GM18507 (cell line): ENCODE data around the gene HDAC4.

Experiments
- DNase-seq: peaks from one replicate; pipeline ENCODE4 v3.0.0; 2011; ENCODE audit warnings: low read depth; ENCODE audit not compliant: insufficient read length; ENCODE audit errors: extremely low spot score
- FAIRE-seq: peaks from 2 replicates; lab custom pipeline; 2011; peaks lifted over from hg19 to GRCh38; lab: Jason Lieb, UNC

Gene HDAC4

GRCh38 chr2:239431536-239431935 lies 30.7 kb upstream of the HDAC4 start:
- no peak for DNase-seq
- no peak for FAIRE-seq

- FAIRE-seq (no peak), DNase-seq (no peak)
Observed at GRCh38 chr2:239429473-239430350, 28.9 kb upstream of the HDAC4 start.

DNA sequence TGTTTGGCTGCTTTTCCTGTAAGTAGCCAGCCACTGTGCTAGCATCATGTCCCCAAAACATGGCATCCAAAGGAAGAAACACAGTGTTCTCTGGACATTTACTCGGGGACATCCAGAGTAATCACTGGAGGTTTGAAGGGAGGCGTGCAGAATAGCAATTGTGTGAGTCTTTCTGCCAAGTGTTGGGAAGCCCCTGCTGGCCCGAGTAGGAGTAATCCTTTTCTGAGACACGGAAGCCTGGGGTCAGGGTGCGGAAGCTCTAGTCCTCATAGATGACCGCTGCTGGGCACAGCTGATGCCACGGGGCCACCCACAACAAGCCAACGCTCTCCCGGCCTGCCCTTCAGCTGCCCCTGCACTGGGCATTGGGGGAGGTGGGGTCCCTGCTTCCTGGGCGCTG lies 24.8 kb upstream of the HDAC4 start:
- FAIRE-seq (no peak), DNase-seq (no peak)

DNA sequence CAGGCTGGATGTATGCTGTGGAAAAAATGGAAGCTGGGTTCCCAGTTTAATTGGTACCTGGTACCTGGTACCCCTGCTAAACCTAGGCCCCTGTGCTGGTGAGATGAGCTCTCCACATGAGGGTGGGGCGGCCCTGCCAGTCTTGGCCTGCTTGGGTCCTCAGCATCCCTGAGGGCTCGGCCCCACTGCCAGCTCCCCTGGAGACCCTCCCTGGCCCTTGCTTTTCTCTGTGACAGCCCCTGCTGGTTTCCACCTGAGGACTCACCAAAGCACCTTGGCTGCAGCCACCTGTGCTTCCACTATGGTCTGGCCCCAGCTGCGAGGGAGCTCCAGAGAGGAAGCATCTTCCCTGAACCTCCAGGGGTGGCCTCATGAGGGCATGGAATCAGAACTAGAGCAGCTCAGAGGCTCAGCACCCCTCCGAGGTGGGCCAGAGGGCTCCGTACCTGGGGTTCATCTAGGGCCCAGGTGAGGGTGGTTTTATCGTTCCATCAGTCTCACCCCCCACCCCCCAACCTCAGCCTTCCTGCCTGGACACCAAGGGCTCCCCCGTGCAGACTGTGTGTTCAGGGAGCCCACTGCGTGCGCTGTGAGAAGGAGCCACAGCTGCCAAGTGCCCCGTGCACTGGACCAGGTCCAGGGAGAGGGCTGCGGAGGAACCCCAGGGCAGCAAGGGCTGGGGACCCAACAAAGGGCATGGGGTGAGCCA lies 23.7 kb upstream of the HDAC4 start:
- no peak for FAIRE-seq
- no peak for DNase-seq

- DNase-seq (no peak), FAIRE-seq (no peak)
Observed at GRCh38 chr2:239423551-239423950, 22.7 kb upstream of the HDAC4 start.

DNA sequence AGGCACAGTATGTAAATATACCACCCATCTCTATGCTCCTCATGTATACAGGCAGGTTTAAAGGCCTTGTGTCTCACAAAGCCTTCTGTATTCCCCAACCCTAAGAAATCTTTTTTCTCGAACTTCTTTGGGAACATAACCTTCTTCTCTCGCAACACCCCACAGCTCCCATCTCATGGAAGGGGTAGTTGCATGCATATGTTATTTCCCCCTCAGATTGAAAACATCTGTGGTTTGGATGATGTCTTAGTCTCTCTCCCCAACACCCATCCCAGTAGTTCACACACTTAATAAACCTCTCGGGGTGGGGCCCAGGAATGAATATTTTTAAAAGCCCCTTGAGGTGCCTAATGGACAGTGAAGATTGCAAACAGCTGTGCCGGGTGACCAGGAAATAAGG lies 21.0 kb upstream of the HDAC4 start:
- FAIRE-seq (no peak), DNase-seq (no peak)

DNA sequence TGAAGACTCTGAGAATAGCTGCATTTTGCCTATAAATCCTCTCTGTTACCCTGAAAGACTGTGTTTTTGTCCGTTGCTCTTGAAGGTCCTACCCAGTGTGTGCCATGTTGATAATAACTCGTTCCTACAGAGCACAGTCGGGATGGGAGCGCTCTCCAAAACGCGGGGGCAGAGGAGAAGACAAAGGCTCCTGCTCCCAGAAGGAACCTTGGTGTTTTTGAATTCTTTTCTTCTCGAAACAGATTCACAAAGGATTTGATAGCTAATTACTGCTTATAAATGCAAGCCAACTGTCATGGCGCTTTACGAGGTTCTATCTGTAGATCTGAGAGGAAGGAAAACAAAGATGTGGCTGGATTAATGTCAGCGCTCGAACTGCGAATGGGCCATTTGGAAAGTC lies 19.3 kb upstream of the HDAC4 start:
- DNase-seq (no peak), FAIRE-seq (no peak)

- no peak for FAIRE-seq
Observed at GRCh38 chr2:239418918-239419317, 18.1 kb upstream of the HDAC4 start.

GRCh38 chr2:239412905-239413603 lies 12.2 kb upstream of the HDAC4 start:
- FAIRE-seq (no peak), DNase-seq (no peak)

More at GRCh38 chr2:239418918-239419317, 18.1 kb upstream of the HDAC4 start:
- no peak for DNase-seq

GRCh38 chr2:239411549-239412319 lies 10.9 kb upstream of the HDAC4 start:
- FAIRE-seq (no peak), DNase-seq (no peak)

DNA sequence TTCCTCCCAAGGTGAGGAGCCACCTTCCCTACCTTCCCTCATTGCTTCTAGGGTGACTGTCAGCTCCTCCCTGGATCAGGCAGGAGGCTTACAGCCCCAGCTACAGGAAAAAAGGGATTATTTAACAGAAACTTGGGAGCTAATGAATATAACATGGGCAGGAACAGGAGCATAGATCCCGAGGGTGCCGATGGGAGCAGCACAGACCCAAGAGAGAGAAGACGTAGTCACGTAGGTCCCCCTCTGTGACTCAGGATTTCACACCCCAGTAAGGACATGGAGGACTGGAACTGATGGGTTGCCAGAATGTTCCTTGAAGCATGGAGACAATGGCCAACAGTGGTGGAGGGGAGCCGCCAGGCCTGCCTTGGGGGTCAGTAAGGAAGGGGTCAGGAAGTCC lies 10.3 kb upstream of the HDAC4 start:
- FAIRE-seq = no peak
- DNase-seq = no peak

- DNase-seq (no peak), FAIRE-seq (no peak)
Observed at GRCh38 chr2:239409976-239410375, 9.2 kb upstream of the HDAC4 start.

GRCh38 chr2:239407112-239407511 lies 6.3 kb upstream of the HDAC4 start:
- FAIRE-seq = no peak
- no peak for DNase-seq

DNA sequence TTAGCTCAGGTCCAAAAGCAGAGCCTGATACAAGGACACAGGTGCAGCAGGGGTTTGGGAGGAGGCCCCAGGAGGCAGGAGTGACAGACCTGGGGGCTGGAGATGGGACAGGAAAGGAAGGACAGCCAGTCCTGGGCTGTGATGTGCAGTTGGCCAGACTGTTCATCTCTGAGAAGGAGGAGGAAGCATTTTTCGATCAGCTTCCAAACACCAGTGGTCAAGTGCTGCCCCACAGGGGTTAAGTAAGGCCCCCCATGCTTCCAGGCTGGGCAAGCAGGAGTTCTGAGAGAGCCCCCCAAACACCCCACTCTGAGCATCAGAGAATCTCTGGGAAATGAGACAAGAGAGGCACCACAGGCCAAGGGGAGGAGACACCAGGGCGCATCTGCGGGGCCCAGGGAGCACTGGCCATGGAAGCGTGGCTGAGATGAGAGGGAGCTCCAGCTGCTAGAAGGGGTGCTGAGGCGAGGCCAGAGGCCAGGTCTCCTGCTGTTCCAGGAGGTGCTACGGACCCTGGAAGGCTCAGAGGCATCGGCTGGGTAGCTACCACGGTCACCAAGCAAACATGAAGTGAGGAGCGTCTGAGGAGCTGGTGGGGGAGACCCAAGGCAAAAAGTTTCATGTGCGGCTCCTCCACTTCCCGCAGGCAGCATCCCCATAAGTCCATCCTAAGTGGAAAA lies 5.6 kb upstream of the HDAC4 start:
- FAIRE-seq (no peak), DNase-seq (no peak)

- FAIRE-seq (no peak), DNase-seq (no peak)
Observed at GRCh38 chr2:239405071-239405470, 4.3 kb upstream of the HDAC4 start.

DNA sequence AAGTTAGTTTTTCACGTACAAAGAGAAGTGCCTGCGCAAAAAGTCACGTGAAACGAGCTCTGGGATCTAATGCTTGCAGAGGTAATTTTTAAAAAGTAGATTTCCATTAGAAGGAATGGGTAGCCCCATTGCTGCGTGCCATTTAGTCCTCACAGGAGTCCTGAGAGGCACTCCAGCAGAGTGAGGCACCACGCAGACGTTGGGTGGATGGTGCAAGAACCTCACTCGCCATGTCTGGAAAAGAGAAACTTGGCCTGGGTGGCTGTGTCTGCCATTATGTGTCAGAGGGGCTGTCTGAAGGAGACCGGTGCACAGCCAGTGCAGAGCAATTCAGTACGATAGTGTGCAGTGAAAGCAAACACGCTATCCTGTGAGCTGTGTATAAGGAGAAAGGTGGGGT lies 1.8 kb upstream of the HDAC4 start:
- no peak for DNase-seq
- FAIRE-seq = no peak

- FAIRE-seq = no peak
- DNase-seq = no peak
Observed at GRCh38 chr2:239401881-239402233, 1.0 kb upstream of the HDAC4 start.

DNA sequence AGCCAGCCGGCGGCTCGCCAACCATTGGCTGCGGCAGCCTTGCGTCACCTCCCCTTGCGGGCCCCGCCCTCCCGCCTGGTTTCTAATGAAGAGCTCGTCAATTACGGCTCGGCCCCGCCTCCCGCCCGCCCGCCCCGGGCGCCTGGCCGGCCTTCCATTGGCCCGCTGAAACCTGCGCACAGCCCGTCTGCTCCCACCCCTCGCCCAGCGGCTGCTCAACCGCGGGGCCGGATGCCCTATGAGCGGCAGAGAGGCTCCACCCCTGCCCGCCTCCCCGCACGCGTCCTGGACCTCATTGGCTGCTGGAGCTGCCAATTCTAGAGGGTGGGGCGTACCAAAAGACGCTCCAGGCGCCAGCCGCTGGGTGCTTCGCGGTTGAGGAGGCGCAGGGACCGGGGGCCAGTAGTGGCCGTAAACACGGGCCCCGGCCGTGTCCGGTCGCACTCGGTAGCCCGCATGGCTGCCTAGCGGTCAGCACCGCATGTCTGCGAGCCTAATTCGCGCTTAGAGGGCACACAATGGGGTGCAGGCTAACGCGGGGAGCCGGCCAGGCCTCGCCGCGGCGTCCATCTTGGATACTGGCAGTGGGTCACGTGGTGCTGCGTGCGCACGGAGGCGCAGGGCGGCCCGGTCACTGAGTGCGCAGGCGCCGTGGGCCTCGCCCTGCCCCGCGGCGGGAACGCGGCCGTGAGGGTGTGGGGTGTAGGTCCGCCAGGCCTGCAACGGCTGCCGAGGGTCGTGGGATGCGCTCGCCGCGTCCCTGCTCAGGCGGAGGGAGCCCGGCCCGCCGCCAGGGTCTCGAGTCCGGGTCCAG lies 454 bp upstream of the HDAC4 start:
- peak; percentile 97 for FAIRE-seq
- peak; percentile 98 for DNase-seq
